PFSK-1 (cell line): Measurements from ENCODE around the gene USP47.

ENCODE experiments used
- FOXP2 ChIP-seq: optimal IDR thresholded peaks from 2 replicates; pipeline ENCODE3; 2011; ENCODE audit warnings: borderline replicate concordance, control low read depth, inconsistent platforms; ENCODE audit not compliant: insufficient read depth; ENCODE audit errors: extremely low read length, extremely low read depth
- POLR2AphosphoS5 ChIP-seq: IDR thresholded peaks from 2 replicates; pipeline ENCODE4 v1.6.1; 2012; ENCODE audit warnings: low read depth, mild to moderate bottlenecking, control low read depth, low read length, moderate library complexity
- SIN3A ChIP-seq: IDR thresholded peaks from 2 replicates; pipeline ENCODE4 v1.6.1; 2012; ENCODE audit warnings: mild to moderate bottlenecking, low read length, moderate library complexity, borderline replicate concordance; ENCODE audit not compliant: insufficient read depth
- TAF1 ChIP-seq: IDR thresholded peaks from 2 replicates; pipeline ENCODE4 v1.6.1; 2012; ENCODE audit warnings: low read length, control low read depth, borderline replicate concordance; ENCODE audit not compliant: insufficient read depth
- TF ChIP-seq, protein P1 (sequence below), 2 experiments: IDR thresholded peaks; 2 replicates each; pipeline versions ENCODE4 v1.6.1 to v1.8.0; 2011 to 2012; ENCODE audit warnings: low read depth in 2 of 2, low read length in 2 of 2, control low read depth in 1 of 2, inconsistent platforms in 1 of 2, mild to moderate bottlenecking in 1 of 2, moderate library complexity in 1 of 2; ENCODE audit not compliant: insufficient read depth in 1 of 2

DNA sequence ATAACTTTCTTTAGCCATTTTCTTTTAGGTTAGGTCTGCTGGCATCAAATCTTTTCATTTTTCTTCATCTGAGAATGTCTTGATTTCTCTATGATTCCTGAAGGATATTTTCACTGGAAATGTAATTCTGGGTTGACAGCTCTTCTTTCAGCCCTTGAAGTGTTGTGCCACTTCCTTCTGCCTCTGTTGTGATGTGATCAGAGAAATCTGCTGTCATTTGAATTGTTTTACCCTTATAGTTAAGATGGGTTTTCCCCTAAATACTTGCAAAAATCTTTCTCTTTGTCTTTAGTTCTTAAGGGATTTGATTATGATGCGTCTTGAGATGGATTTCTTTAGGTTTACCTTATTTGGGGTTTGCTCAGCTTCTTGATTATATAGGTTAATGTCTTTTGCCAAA, 23.0 kb downstream of the USP47 start:
- TF ChIP-seq POLR2AphosphoS5 (no peak), TAF1 (no peak), FOXP2 (no peak), SIN3A (no peak)
- TF ChIP-seq, protein P1, sequence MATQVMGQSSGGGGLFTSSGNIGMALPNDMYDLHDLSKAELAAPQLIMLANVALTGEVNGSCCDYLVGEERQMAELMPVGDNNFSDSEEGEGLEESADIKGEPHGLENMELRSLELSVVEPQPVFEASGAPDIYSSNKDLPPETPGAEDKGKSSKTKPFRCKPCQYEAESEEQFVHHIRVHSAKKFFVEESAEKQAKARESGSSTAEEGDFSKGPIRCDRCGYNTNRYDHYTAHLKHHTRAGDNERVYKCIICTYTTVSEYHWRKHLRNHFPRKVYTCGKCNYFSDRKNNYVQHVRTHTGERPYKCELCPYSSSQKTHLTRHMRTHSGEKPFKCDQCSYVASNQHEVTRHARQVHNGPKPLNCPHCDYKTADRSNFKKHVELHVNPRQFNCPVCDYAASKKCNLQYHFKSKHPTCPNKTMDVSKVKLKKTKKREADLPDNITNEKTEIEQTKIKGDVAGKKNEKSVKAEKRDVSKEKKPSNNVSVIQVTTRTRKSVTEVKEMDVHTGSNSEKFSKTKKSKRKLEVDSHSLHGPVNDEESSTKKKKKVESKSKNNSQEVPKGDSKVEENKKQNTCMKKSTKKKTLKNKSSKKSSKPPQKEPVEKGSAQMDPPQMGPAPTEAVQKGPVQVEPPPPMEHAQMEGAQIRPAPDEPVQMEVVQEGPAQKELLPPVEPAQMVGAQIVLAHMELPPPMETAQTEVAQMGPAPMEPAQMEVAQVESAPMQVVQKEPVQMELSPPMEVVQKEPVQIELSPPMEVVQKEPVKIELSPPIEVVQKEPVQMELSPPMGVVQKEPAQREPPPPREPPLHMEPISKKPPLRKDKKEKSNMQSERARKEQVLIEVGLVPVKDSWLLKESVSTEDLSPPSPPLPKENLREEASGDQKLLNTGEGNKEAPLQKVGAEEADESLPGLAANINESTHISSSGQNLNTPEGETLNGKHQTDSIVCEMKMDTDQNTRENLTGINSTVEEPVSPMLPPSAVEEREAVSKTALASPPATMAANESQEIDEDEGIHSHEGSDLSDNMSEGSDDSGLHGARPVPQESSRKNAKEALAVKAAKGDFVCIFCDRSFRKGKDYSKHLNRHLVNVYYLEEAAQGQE (IDR thresholded peaks at IDR 0.05; ENCODE audit: insufficient read depth in 1 of 2, low read depth in 2 of 2, low read length in 2 of 2): no peak
